HEK293T (cell line): ENCODE data around the gene F13A1.

Experiments used
- CTCF ChIA-PET: fragments of 350-600 bp; formaldehyde crosslinking; extraction: SDS; loops from one replicate; lab custom pipeline; 2021; ENCODE audit warnings: antibody characterized with exemption, inconsistent platforms; lab: Yijun Ruan, JAX
- POLR2A ChIA-PET: fragments of 350-600 bp; formaldehyde crosslinking; extraction: SDS; loops from one replicate; lab custom pipeline; 2020; ENCODE audit warnings: antibody characterized with exemption, inconsistent platforms; lab: Yijun Ruan, JAX
- DNase-seq: peaks from one replicate; pipeline ENCODE4 v3.0.0; 2012; ENCODE audit warnings: mixed read lengths; ENCODE audit errors: extremely low spot score
- ARNT ChIP-seq: fragments of 450-650 bp; IDR thresholded peaks from 2 replicates; pipeline ENCODE4 v1.6.1; 2017; ENCODE audit warnings: mild to moderate bottlenecking
- BHLHE40 ChIP-seq: fragments of 450-650 bp; IDR thresholded peaks from 2 replicates; pipeline ENCODE4 v1.6.1; 2016; ENCODE audit warnings: mild to moderate bottlenecking, moderate library complexity, borderline replicate concordance
- CTBP1 ChIP-seq: fragments of 450-650 bp; IDR thresholded peaks from 2 replicates; pipeline ENCODE4 v1.6.1; 2016; ENCODE audit warnings: borderline replicate concordance
- ELF4 ChIP-seq: fragments of 450-650 bp; IDR thresholded peaks from 2 replicates; pipeline ENCODE4 v1.6.1; 2017; ENCODE audit warnings: antibody characterized with exemption
- FOXA1 ChIP-seq: fragments of 450-650 bp; IDR thresholded peaks from 2 replicates; pipeline ENCODE4 v1.6.1; 2016; ENCODE audit warnings: mild to moderate bottlenecking
- FOXK2 ChIP-seq: fragments of 450-650 bp; IDR thresholded peaks from 2 replicates; pipeline ENCODE4 v1.6.1; 2016; ENCODE audit warnings: mild to moderate bottlenecking
- FOXM1 ChIP-seq: fragments of 450-650 bp; IDR thresholded peaks from 2 replicates; pipeline ENCODE4 v1.6.1; 2017; ENCODE audit warnings: mild to moderate bottlenecking, borderline replicate concordance
- HDGF ChIP-seq: fragments of 450-650 bp; IDR thresholded peaks from 2 replicates; pipeline ENCODE4 v1.6.1; 2017; ENCODE audit warnings: antibody characterized with exemption, borderline replicate concordance
- L3MBTL2 ChIP-seq: fragments of 450-650 bp; conservative IDR thresholded peaks from 2 replicates; pipeline ENCODE4 v1.6.1; 2016; ENCODE audit warnings: mild to moderate bottlenecking
- LEF1 ChIP-seq: fragments of 450-650 bp; IDR thresholded peaks from 2 replicates; pipeline ENCODE4 v1.6.1; 2017; ENCODE audit warnings: mild to moderate bottlenecking, borderline replicate concordance
- NFRKB ChIP-seq: fragments of 450-650 bp; IDR thresholded peaks from 2 replicates; pipeline ENCODE4 v1.6.1; 2016; ENCODE audit warnings: mild to moderate bottlenecking, moderate library complexity
- SP1 ChIP-seq: fragments of 450-650 bp; IDR thresholded peaks from 2 replicates; pipeline ENCODE4 v1.6.1; 2017
- SUZ12 ChIP-seq: fragments of 450-650 bp; IDR thresholded peaks from 2 replicates; pipeline ENCODE4 v1.6.1; 2016; ENCODE audit warnings: mild to moderate bottlenecking
- TARDBP ChIP-seq: fragments of 450-650 bp; IDR thresholded peaks from 2 replicates; pipeline ENCODE4 v1.6.1; 2016
- ZNF384 ChIP-seq: fragments of 450-650 bp; IDR thresholded peaks from 2 replicates; pipeline ENCODE4 v1.6.1; 2016
- TF ChIP-seq, protein P1 (sequence below): fragments of 450-650 bp; IDR thresholded peaks from 2 replicates; pipeline ENCODE4 v1.6.1; 2016

F13A1 gene

GRCh38 chr6:6320901-6321300 lies 439 bp upstream of the F13A1 start:
- TF ChIP-seq CTBP1 (no peak), ELF4 (no peak), L3MBTL2 (no peak), LEF1 (no peak), BHLHE40 (no peak), FOXK2 (no peak), ZNF384 (no peak), TARDBP (no peak), NFRKB (no peak), FOXA1 (no peak), HDGF (no peak), FOXM1 (no peak)
- ChIA-PET POLR2A (no interaction called here), CTCF (no interaction called here)
- no peak for DNase-seq

- ChIA-PET POLR2A (no interaction called here), CTCF (interaction anchor here (0.7 to 1.1 kb wide), 2 partner anchors 7 to 98 kb away, joined by 3 to 4 read pairs; no protein-coding TSS in a partner anchor)
- DNase-seq: no peak
- TF ChIP-seq SP1 (no peak), L3MBTL2 (no peak), ARNT (no peak), FOXM1 (no peak), NFRKB (no peak), ELF4 (no peak), FOXA1 (no peak), ZNF384 (no peak), HDGF (no peak), CTBP1 (no peak), FOXK2 (no peak), BHLHE40 (no peak), LEF1 (no peak), TARDBP (no peak), SUZ12 (no peak)
- TF ChIP-seq, protein P1, sequence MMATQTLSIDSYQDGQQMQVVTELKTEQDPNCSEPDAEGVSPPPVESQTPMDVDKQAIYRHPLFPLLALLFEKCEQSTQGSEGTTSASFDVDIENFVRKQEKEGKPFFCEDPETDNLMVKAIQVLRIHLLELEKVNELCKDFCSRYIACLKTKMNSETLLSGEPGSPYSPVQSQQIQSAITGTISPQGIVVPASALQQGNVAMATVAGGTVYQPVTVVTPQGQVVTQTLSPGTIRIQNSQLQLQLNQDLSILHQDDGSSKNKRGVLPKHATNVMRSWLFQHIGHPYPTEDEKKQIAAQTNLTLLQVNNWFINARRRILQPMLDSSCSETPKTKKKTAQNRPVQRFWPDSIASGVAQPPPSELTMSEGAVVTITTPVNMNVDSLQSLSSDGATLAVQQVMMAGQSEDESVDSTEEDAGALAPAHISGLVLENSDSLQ: no peak
These were observed 2.4 kb downstream of the F13A1 start for GRCh38 chr6:6317825-6318733.

- DNase-seq: no peak
- POLR2A ChIA-PET: no interaction called here
- CTCF ChIA-PET: interaction anchor here (0.7 to 1.1 kb wide), 2 partner anchors 8 to 97 kb away, joined by 3 to 4 read pairs; no protein-coding TSS in a partner anchor
- no peak for TF ChIP-seq TARDBP
- no peak for TF ChIP-seq L3MBTL2
- TF ChIP-seq ELF4: no peak
- TF ChIP-seq SUZ12: no peak
- no peak for TF ChIP-seq CTBP1
- no peak for TF ChIP-seq NFRKB
- TF ChIP-seq ZNF384: no peak
- TF ChIP-seq BHLHE40: no peak
- no peak for TF ChIP-seq LEF1
- TF ChIP-seq, protein P1: no peak
- no peak for TF ChIP-seq FOXK2
- no peak for TF ChIP-seq HDGF
- TF ChIP-seq SP1: no peak
- no peak for TF ChIP-seq FOXA1
- no peak for TF ChIP-seq ARNT
These were observed 3.1 kb downstream of the F13A1 start for GRCh38 chr6:6317386-6317785.

GRCh38 chr6:6315660-6316059 lies 4.8 kb downstream of the F13A1 start:
- DNase-seq: peak; percentile 54
- ChIA-PET CTCF (no interaction called here), POLR2A (no interaction called here)
- TF ChIP-seq CTBP1: no peak
- TF ChIP-seq BHLHE40: no peak
- TF ChIP-seq L3MBTL2: no peak
- no peak for TF ChIP-seq HDGF
- TF ChIP-seq NFRKB: no peak
- no peak for TF ChIP-seq FOXA1

DNA sequence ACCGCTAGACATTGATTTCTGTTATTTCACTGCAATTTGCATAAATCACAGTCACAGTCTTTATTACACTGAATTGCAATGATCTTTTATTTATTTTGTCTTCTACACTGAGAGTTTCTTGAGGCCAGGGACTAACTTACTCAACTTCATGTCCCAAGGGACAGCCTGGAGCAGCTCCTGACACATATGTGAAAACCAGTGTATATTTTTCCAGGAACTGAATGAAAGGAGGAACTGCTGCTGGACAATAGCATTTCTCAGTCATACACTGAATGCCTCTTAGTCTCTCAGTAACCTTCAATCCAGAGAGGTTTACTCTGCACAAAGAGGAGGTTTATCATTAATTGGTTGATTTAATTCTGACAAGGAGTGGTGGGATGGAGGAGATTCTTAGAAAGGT lies 5.9 kb downstream of the F13A1 start:
- DNase-seq: no peak
- ChIA-PET CTCF (interaction anchor here (0.7 kb wide), 1 partner anchor 13 kb away, joined by 8 read pairs; no protein-coding TSS in a partner anchor), POLR2A (no interaction called here)
- TF ChIP-seq HDGF (no peak), L3MBTL2 (no peak), ELF4 (no peak), ZNF384 (no peak), ARNT (no peak), SP1 (no peak), LEF1 (no peak), FOXM1 (no peak), SUZ12 (no peak), FOXK2 (no peak), TARDBP (no peak), CTBP1 (no peak), BHLHE40 (no peak), NFRKB (no peak), FOXA1 (no peak)
- TF ChIP-seq, protein P1: no peak

DNA sequence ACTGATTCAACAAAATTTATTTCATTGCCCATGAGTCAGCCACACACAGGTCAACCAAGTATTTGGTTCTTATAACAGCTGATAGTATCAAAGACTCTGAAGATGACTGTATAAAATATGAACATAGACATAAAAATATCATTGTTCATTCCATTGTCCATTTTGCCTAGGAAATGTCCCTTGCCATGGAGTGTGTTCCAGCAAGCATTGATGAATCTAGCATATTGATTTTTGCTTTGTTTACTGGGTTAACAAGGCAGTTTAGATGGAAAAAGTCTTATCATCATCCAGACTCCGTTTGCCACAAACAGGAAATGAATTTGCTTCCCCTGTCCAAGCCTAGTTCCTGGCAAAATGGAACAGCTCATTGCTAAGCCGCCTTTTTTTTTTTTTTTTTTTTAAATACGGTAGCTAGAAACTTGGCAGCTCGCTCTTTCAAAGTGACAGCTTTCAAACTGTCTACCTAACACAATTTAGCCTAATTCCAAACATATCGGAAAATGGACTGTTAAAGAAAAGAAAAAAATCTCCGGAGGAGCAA lies 7.5 kb downstream of the F13A1 start:
- POLR2A ChIA-PET: no interaction called here
- CTCF ChIA-PET: interaction anchor here (0.7 kb wide), 1 partner anchor 842 kb away, joined by 5 read pairs; no protein-coding TSS in a partner anchor
- TF ChIP-seq ARNT (no peak), BHLHE40 (no peak), HDGF (no peak), ZNF384 (no peak), ELF4 (no peak), L3MBTL2 (no peak), FOXK2 (no peak)
- TF ChIP-seq, protein P1: no peak
- DNase-seq: no peak
